Naive thymus-derived CD4-positive, alpha-beta T cell (primary cell): ENCODE data around the gene SPATA33. TPM values are rescaled to one million over a fixed set of nuclear protein-coding genes. Genes with fewer than 3 reads are reported as not detected.
"Not testable (repeated sequence)": the region's sequence is repeated elsewhere in the genome, so short reads cannot be mapped to it uniquely, and the experiment has no call there.

ENCODE experiments used
- ATAC-seq: fragments of 150-1000 bp; cut with Tn5 transposase; 2 replicates; pipeline ENCODE4 v1.10.0; 2021; ENCODE audit warnings: mild to moderate bottlenecking, moderate library complexity
- CTCF ChIA-PET: fragments of 350-600 bp; sonication (Branson Sonifier 250); formaldehyde crosslinking; loops from one replicate; lab custom pipeline; 2021; ENCODE audit warnings: antibody characterized with exemption; lab: Charles Lee
- POLR2A ChIA-PET: fragments of 350-600 bp; sonication (Branson Sonifier 250); formaldehyde crosslinking; loops from one replicate; lab custom pipeline; 2021; ENCODE audit warnings: antibody characterized with exemption, inconsistent platforms; lab: Charles Lee
- DNase-seq, 9 donors: peaks; one replicate each; pipeline versions ENCODE4 v3.0.0 to v3.0.0-alpha.2; 2020 to 2022; ENCODE audit warnings: mixed read lengths in 1 of 9
- H3K27ac ChIP-seq: one replicate; pipeline ENCODE4 v1.7.0; 2013; ENCODE audit warnings: mild to moderate bottlenecking, low read depth, low read length, moderate library complexity
- H3K27me3 ChIP-seq, 2 donors: one replicate each; pipeline ENCODE4 v1.7.0; 2013; ENCODE audit warnings: low read length in 2 of 2, mild to moderate bottlenecking in 2 of 2, moderate library complexity in 2 of 2; ENCODE audit not compliant: control insufficient read depth in 2 of 2, insufficient read depth in 2 of 2
- H3K36me3 ChIP-seq, 3 experiments: 1 replicate in 2 of 3; 2 replicates in 1 of 3; pipeline ENCODE4 v1.7.0; 2013; ENCODE audit warnings: low read length in 3 of 3, mild to moderate bottlenecking in 3 of 3, moderate library complexity in 1 of 3; ENCODE audit not compliant: insufficient read depth in 3 of 3, control insufficient read depth in 2 of 3
- H3K4me1 ChIP-seq, 2 donors: one replicate each; pipeline ENCODE4 v1.7.0; 2013; ENCODE audit warnings: low read length in 2 of 2, mild to moderate bottlenecking in 2 of 2, moderate library complexity in 1 of 2; ENCODE audit not compliant: control insufficient read depth in 2 of 2, insufficient read depth in 2 of 2
- H3K4me3 ChIP-seq: 2 replicates; pipeline ENCODE4 v1.7.0; 2013; ENCODE audit warnings: mild to moderate bottlenecking, low read length
- H3K9me3 ChIP-seq, 3 experiments: 1 replicate in 2 of 3; 2 replicates in 1 of 3; pipeline ENCODE4 v1.7.0; 2013; ENCODE audit warnings: low read length in 3 of 3; ENCODE audit not compliant: control insufficient read depth in 2 of 3
- H3K27ac Mint-ChIP-seq, 9 donors: one replicate each; pipeline ENCODE4 v1.8.0; 2020 to 2022; ENCODE audit warnings: mixed read lengths in 9 of 9, mild to moderate bottlenecking in 8 of 9, moderate library complexity in 5 of 9, inconsistent platforms in 2 of 9
- H3K27me3 Mint-ChIP-seq, 5 donors: one replicate each; pipeline ENCODE4 v1.8.0; 2021 to 2022; ENCODE audit warnings: mixed read lengths in 5 of 5, mild to moderate bottlenecking in 1 of 5
- H3K36me3 Mint-ChIP-seq, 5 donors: one replicate each; pipeline ENCODE4 v1.8.0; 2020 to 2022; ENCODE audit warnings: mixed read lengths in 5 of 5, mild to moderate bottlenecking in 3 of 5, inconsistent platforms in 1 of 5
- H3K4me1 Mint-ChIP-seq, 7 donors: one replicate each; pipeline ENCODE4 v1.8.0; 2020 to 2022; ENCODE audit warnings: mixed read lengths in 7 of 7, mild to moderate bottlenecking in 3 of 7, inconsistent platforms in 1 of 7
- H3K4me3 Mint-ChIP-seq, 10 donors: one replicate each; pipeline ENCODE4 v1.8.0; 2020 to 2022; ENCODE audit warnings: mild to moderate bottlenecking in 10 of 10, mixed read lengths in 10 of 10, moderate library complexity in 6 of 10, inconsistent platforms in 2 of 10
- H3K9me3 Mint-ChIP-seq, 11 donors: one replicate each; pipeline ENCODE4 v1.8.0; 2020 to 2022; ENCODE audit warnings: mixed read lengths in 11 of 11, mild to moderate bottlenecking in 4 of 11, inconsistent platforms in 1 of 11, moderate library complexity in 1 of 11
- intact Hi-C, 2 donors: fragments of 100-400 bp; cut with micrococcal nuclease; formaldehyde crosslinking; loops; one replicate each; pipeline ENCODE4 v1.15.1; 2023
- polyA plus RNA-seq, 2 donors: library from polyadenylated mRNA; unstranded; fragments of 300-500 nt; fragmentation: Illumina TruSeq; gene quantifications; one replicate each; pipeline ENCODE4 v1.2.3, GENCODE V29; 2021
- total RNA-seq, 6 experiments: library from RNA in 5 of 6; stranded (reverse) in 5 of 6; gene quantifications; 1 replicate in 5 of 6; 2 replicates in 1 of 6; pipeline ENCODE4 v1.2.3 and lab custom pipeline; 2021 to 2026

Gene SPATA33
- total and polyA plus RNA-seq, 7 experiments from 2014 or later = 2.4 to 17.0 (median 6.6) TPM

DNA sequence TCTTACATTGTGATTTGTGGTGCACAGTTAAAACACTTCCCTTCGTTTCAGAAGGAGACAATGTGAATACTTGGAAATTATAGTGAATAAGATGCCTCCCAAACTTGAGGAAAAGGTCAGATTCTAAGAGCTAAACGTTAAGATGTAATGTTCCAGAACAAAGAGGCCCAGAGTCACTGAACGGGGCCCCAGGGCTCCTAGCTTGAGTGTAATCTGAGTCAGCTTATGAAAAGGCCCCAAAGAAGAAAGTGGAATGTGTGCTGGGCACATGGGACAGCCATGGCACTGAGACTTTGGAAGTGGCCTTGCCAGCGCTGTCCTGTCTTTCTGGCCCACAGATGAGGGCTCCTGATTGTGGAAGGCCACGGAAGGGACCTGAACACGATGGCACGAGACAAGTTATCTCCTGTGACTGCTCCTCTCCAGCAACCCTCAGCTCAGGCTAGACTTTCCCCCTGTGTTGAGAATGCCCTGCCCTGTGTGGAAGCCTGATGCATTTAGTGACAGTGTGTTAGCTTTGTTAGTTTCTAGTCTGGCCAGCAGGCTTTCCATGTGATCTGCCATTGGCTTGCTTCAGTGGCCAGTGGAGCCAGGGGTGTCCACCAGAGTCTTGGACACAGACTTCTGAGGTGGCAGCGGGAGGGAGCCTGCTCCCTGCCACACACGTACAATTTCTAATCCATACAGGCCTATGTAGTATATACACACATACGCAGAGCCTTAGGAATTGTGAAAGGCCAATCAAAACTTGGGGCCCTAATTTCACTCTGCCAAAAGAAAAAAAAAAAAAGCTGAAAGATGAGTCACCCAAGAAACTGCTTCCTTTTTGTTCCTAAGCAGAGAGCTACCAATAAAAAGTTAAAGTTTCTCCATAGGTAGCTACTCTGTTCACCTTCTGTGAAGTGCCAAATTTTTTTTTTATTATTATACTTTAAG, 13.1 kb downstream of the SPATA33 start:
- POLR2A ChIA-PET = interaction anchor here (1.0 kb wide), 1 partner anchor 193 kb away, joined by 3 read pairs; no protein-coding TSS in a partner anchor
- intact Hi-C loops = no loop called here
- DNase-seq = no peak
- Histone ChIP-seq H3K36me3 (no peaks in the 10 kb centered on the region), H3K9me3 (no peaks in the 10 kb centered on the region), H3K27me3 (no peaks in the 10 kb centered on the region), H3K4me3 (no peak overlapping the region), H3K27ac (no peak overlapping the region), H3K4me1 (no peaks in the 10 kb centered on the region)
- H3K36me3 Mint-ChIP-seq = peaks cover 0 to 11% (median 0%) of the 10 kb centered on the region in 5 donors
- H3K27ac Mint-ChIP-seq = no peak overlapping the region
- peaks cover 0 to 3% (median 0%) of the 10 kb centered on the region in 11 donors for H3K9me3 Mint-ChIP-seq
- CTCF ChIA-PET = interaction anchor here (0.6 to 0.9 kb wide), 3 partner anchors 16 to 504 kb away, joined by 4 to 7 read pairs (median 5); no protein-coding TSS in a partner anchor
- H3K4me1 Mint-ChIP-seq = peaks cover 5 to 16% (median 10%) of the 10 kb centered on the region in 7 donors
- ATAC-seq = no peak
- no peaks in the 10 kb centered on the region for H3K27me3 Mint-ChIP-seq
- H3K4me3 Mint-ChIP-seq = no peak overlapping the region

DNA sequence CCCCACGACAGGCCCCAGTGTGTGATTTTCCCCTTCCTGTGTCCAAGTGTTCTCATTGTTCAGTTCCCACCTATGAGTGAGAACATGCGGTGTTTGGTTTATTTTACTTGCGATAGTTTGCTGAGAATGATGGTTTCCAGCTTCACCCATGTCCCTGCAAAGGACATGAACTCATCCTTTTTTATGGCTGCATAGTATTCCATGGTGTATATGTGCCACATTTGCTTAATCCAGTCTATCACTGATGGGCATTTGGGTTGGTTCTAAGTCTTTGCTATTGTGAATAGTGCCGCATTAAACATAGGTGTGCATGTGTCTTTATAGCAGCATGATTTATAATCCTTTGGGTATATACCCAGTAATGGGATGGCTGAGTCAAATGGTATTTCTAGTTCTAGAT, 13.9 kb downstream of the SPATA33 start:
- H3K9me3 ChIP-seq, H3K4me3 ChIP-seq, H3K27ac Mint-ChIP-seq, POLR2A ChIA-PET, H3K4me3 Mint-ChIP-seq, H3K27me3 Mint-ChIP-seq, H3K9me3 Mint-ChIP-seq, H3K27me3 ChIP-seq, DNase-seq, H3K27ac ChIP-seq, H3K36me3 ChIP-seq, ATAC-seq, H3K4me1 ChIP-seq, intact Hi-C loops: not testable (repeated sequence)
- Mint-ChIP-seq H3K4me1 (peaks cover 5 to 16% (median 10%) of the 10 kb centered on the region in 7 donors), H3K36me3 (peaks cover 0 to 10% (median 0%) of the 10 kb centered on the region in 5 donors)
- CTCF ChIA-PET = interaction anchor here (0.7 to 0.9 kb wide), 2 partner anchors 16 to 30 kb away, joined by 4 to 7 read pairs; no protein-coding TSS in a partner anchor

- no peaks in the 10 kb centered on the region for H3K27me3 ChIP-seq
- H3K9me3 ChIP-seq = no peaks in the 10 kb centered on the region
- H3K4me1 ChIP-seq = no peaks in the 10 kb centered on the region
- H3K27ac ChIP-seq = no peak overlapping the region
- Mint-ChIP-seq H3K9me3 (no peaks in the 10 kb centered on the region), H3K4me3 (no peak overlapping the region), H3K27me3 (no peaks in the 10 kb centered on the region), H3K27ac (no peak overlapping the region), H3K36me3 (peaks cover 0 to 8% (median 0%) of the 10 kb centered on the region in 5 donors), H3K4me1 (peaks cover 5 to 16% (median 10%) of the 10 kb centered on the region in 7 donors)
- no peaks in the 10 kb centered on the region for H3K36me3 ChIP-seq
- ChIA-PET CTCF (no interaction called here), POLR2A (no interaction called here)
- ATAC-seq = no peak
- DNase-seq = no peak
- no peak overlapping the region for H3K4me3 ChIP-seq
- intact Hi-C loops = no loop called here
Measured at GRCh38 chr16:89672177-89672941, 14.7 kb downstream of the SPATA33 start.

GRCh38 chr16:89678258-89678657, 20.6 kb downstream of the SPATA33 start:
- DNase-seq (no peak), ATAC-seq (no peak)
- Mint-ChIP-seq H3K27ac (no peak overlapping the region), H3K4me1 (no peaks in the 10 kb centered on the region), H3K27me3 (no peaks in the 10 kb centered on the region), H3K36me3 (peaks cover 0 to 7% (median 0%) of the 10 kb centered on the region in 5 donors), H3K9me3 (peaks cover 0 to 7% (median 0%) of the 10 kb centered on the region in 11 donors), H3K4me3 (no peak overlapping the region)
- H3K27ac ChIP-seq = no peak overlapping the region
- H3K4me1 ChIP-seq = no peaks in the 10 kb centered on the region
- ChIA-PET CTCF (interaction anchor here (0.6 to 1.2 kb wide), 3 partner anchors 22 to 682 kb away, joined by 3 to 6 read pairs (median 3); no protein-coding TSS in a partner anchor), POLR2A (interaction anchor here (0.6 to 0.7 kb wide), 3 partner anchors 24 to 120 kb away, joined by 3 read pairs; no protein-coding TSS in a partner anchor)
- no peaks in the 10 kb centered on the region for H3K36me3 ChIP-seq
- intact Hi-C loops = no loop called here
- H3K4me3 ChIP-seq = no peak overlapping the region
- H3K9me3 ChIP-seq = no peaks in the 10 kb centered on the region
- no peaks in the 10 kb centered on the region for H3K27me3 ChIP-seq

GRCh38 chr16:89685916-89686315, 28.3 kb downstream of the SPATA33 start:
- Histone ChIP-seq H3K27me3 (no peaks in the 10 kb centered on the region), H3K9me3 (no peaks in the 10 kb centered on the region), H3K36me3 (peaks cover 0 to 19% (median 0%) of the 10 kb centered on the region in 3 experiments), H3K4me3 (no peak overlapping the region), H3K27ac (peak overlapping the region; percentile 93), H3K4me1 (peaks cover 0 to 7% of the 10 kb centered on the region in 2 donors)
- H3K27me3 Mint-ChIP-seq = no peaks in the 10 kb centered on the region
- POLR2A ChIA-PET = interaction anchor here (0.9 to 2.4 kb wide), 5 partner anchors 13 to 187 kb away, joined by 3 to 21 read pairs (median 4); partner anchors contain the start of genes SPATA2L and TCF25
- H3K27ac Mint-ChIP-seq = peak overlapping the region in 7 of 9 donors; percentile 10 to 89 (median 56)
- intact Hi-C loops = loop anchor here (1.0 to 5.0 kb wide), 7 partner anchors 14 to 515 kb away; partner anchors contain the start of genes CDH15 (in 1 of the 2), CHMP1A (in 1 of the 2), RPL13 (in 1 of the 2) and SPATA33 (in 1 of the 2)
- CTCF ChIA-PET = interaction anchor here (0.6 to 1.4 kb wide), 4 partner anchors 14 to 92 kb away, joined by 3 to 10 read pairs (median 6); no protein-coding TSS in a partner anchor
- ATAC-seq (no peak), DNase-seq (no peak)
- H3K36me3 Mint-ChIP-seq = peaks cover 0 to 15% (median 0%) of the 10 kb centered on the region in 5 donors
- peaks cover 0 to 6% (median 0%) of the 10 kb centered on the region in 11 donors for H3K9me3 Mint-ChIP-seq
- H3K4me3 Mint-ChIP-seq = peak overlapping the region; percentile 47 to 96 (median 90)
- H3K4me1 Mint-ChIP-seq = peaks cover 9 to 18% (median 17%) of the 10 kb centered on the region in 7 donors
